ENCODE measurements around the gene MGAT2.

GRCh38 chr14:49594347-49595091 lies 26.1 kb upstream of the MGAT2 start:
- no peak for TF ChIP-seq CTCF (IDR thresholded peaks at IDR 0.05; ENCODE audit: low read depth, low read length, poor library complexity, severe bottlenecking)
- no peak for TF ChIP-seq EZH2phosphoT487 (IDR thresholded peaks at IDR 0.05; ENCODE audit: borderline replicate concordance, low read length)

Measured in DOHH2 (cell line).